IPS DF 4.7 (cell line): ENCODE measurements around the gene FDX1.

ENCODE experiments used
- DNase-seq: peaks from one replicate; pipeline ENCODE4 v3.0.0-alpha.2; 2013; ENCODE audit warnings: low spot score; ENCODE audit errors: extremely low read depth

The FDX1 gene

DNA sequence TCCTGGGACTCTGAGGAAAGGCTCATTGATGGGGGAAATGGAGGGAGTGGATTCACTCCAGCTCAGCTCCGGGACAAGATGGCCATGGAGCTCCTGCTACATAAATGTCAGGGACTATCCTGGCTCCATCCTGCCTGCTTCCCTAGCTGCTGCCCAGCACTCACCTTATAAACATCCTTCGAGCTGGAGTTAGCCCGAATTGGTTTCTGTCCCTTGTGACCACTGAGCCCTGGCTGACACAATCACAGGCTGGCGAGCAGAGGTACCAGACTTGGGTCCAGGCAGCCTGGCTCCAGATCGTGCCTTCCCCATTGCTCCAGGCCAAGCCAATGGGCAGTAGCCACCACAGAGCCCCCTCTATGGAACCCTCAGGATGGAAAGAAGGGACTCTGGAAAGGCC, 77.6 kb downstream of the FDX1 start:
- DNase-seq = no peak

DNA sequence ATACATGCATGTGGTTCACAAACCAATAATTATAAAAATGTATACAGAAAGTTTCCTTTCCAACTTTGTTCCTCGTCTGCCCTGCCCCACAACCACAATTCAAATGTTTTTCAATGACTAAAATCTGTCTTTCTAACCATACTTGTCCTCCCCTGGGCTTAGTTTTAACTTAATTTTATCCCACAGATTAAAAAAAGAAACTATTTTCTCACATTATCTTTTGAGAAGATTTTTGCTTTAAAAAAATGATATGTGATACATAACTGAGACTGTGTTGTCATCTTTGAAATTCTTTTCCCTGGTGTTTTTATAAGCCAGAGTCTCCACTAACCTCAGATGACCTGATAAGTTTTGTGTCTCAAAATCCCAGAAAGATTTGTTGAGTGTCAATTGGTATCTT, 79.0 kb downstream of the FDX1 start:
- no peak for DNase-seq

DNA sequence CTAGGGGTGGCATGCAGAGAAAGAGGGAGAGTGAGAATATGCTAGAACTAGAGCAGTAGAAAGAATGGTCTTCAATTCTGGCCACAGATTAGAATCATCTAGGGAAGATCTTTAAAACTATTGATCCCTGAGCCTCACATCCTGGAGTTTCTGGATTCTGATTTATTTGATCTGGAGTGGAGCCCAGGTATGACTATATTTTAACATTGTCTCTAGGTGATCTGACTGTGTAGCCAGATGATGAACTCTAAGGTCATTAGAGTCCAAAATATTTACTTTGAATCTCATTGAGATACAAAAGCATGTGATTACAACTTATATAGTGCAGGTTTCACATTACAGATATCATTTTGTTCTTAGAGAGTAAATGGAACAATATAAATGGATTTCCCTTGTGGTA, 79.7 kb downstream of the FDX1 start:
- DNase-seq = no peak

DNA sequence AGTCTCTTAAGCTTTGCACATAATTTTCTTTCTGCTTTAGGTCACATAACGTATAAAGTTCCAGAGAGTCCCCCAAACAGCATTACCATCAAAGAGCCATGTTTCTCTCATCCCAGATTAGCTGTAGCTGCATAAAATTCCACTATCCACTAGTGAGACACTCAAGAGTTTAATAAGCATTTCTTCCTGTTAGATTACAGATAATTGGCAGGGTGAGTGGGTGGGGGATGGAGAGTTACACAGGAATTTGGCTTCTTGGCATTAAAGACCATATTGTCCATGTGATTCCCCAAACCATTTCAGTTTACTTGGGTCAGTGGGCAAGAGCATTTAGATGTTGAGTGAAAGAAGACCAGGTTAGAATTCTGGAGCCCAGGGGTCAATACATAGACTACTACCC, 82.3 kb downstream of the FDX1 start:
- no peak for DNase-seq

DNA sequence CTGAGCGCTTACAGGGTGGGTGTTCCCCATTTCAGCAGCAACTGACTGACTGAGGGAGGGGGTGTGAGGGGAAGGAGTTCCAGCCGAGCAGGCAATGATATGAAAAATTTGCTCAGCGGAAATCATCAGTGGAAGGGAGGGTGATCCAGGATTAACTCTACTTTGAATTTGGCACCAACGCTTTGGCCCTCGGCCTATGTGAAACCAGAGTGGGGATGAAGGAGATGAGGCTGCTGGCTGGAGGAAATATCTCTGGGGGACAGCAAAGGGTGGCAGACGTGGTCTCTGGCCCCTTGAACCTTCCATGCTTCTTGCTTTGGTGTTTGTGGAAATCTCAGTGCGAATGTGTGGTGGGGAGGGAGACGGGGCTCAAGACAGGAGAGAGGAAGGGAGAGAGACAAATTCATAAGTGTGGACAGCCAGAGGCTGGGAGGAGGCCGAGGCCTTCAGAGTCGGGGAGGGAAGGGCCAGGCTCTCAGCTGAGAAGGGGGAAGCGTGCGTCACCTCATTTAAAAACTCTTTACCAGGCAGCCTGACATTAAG, 83.6 kb downstream of the FDX1 start:
- DNase-seq = no peak

DNA sequence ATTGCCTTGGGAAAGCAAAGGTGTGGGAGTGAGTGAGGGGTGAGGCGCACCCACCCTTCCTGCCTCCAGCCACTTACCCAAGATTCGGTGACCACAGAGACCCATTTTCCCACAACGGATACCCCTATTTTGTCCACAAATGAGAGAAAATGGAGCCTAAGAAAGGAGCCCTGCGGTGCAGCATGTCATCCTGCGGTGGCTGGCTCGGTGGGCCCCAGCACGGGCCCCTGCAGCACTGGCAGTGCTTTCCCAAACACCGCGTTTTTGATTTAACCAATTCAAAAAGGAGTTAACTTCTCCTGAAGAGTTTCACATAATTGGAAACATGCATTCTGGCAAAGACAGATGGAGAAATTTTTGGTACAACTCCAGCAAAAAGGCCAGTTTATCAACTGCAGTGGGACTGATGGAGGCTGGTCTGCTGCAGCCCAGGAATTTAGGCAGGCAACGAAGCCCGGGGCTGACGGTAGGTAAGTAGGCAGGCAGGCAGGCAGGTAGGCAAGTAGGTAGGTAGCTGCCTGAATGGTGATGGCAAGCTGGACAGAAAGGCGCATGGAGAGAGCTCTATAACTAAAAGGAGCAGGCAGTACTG, 84.2 kb downstream of the FDX1 start:
- DNase-seq = no peak
